ENCODE measurements around the gene ZNF488.

- TF ChIP-seq TAF1 (IDR thresholded peaks at IDR 0.05; ENCODE audit: borderline replicate concordance, insufficient read depth, low read length): no peak
- no peak for TF ChIP-seq POLR2AphosphoS5 (IDR thresholded peaks at IDR 0.05; ENCODE audit: low read depth, low read length)
- no peak for TF ChIP-seq REST (IDR thresholded peaks at IDR 0.05; ENCODE audit: insufficient read depth in 1 of 2, low read depth in 2 of 2, low read length in 2 of 2)
- TF ChIP-seq SIN3A (IDR thresholded peaks at IDR 0.05; ENCODE audit: borderline replicate concordance, insufficient read depth, low read length): no peak
- TF ChIP-seq FOXP2 (optimal IDR thresholded peaks at IDR 0.05; ENCODE audit: borderline replicate concordance, extremely low read depth, extremely low read length, insufficient read depth): no peak
Observed at GRCh38 chr10:47344996-47345870, 38.9 kb downstream of the ZNF488 start.
